GM12878 (cell line): ENCODE results near the gene SLC25A33. TPM values are rescaled to one million over a fixed set of nuclear protein-coding genes. Genes with fewer than 3 reads are reported as not detected.

Experiments used
- BMI1 ChIP-seq: fragments of 450-650 bp; IDR thresholded peaks from 2 replicates; pipeline ENCODE4 v1.6.1; 2016; ENCODE audit warnings: mild to moderate bottlenecking, moderate library complexity, borderline replicate concordance
- CBFB ChIP-seq: IDR thresholded peaks from 2 replicates; pipeline ENCODE4 v1.6.1; 2016; ENCODE audit warnings: antibody characterized with exemption, low read depth
- CBX5 ChIP-seq: sonication (generic); IDR thresholded peaks from 2 replicates; pipeline ENCODE4 v1.6.1; 2016; ENCODE audit warnings: low read depth, moderate library complexity, mild to moderate bottlenecking, inconsistent platforms
- CEBPB ChIP-seq, 2 experiments: fragments of 150-350 bp in 1 of 2; IDR thresholded peaks; 2 replicates each; pipeline ENCODE4 v1.6.1; 2012 to 2014; ENCODE audit warnings: low read depth in 2 of 2, low read length in 2 of 2, borderline replicate concordance in 1 of 2, inconsistent platforms in 1 of 2
- CREB1 ChIP-seq: IDR thresholded peaks from 2 replicates; pipeline ENCODE4 v1.6.1; 2012; ENCODE audit warnings: low read depth, mild to moderate bottlenecking, inconsistent platforms
- GATAD2B ChIP-seq: fragments of 450-650 bp; conservative IDR thresholded peaks from 2 replicates; pipeline ENCODE4 v1.6.1; 2017; ENCODE audit warnings: low read depth, mild to moderate bottlenecking, moderate library complexity
- KDM1A ChIP-seq: fragments of 200-600 bp; sonication (generic); IDR thresholded peaks from 2 replicates; pipeline ENCODE4 v1.6.1; 2016; ENCODE audit warnings: borderline replicate concordance
- LARP7 ChIP-seq: fragments of 450-650 bp; IDR thresholded peaks from 2 replicates; pipeline ENCODE4 v1.6.1; 2017; ENCODE audit warnings: mild to moderate bottlenecking
- MEF2B ChIP-seq: fragments of 450-650 bp; IDR thresholded peaks from 2 replicates; pipeline ENCODE4 v1.6.1; 2018; ENCODE audit warnings: mild to moderate bottlenecking, moderate library complexity; ENCODE audit not compliant: partially characterized antibody, poor library complexity, severe bottlenecking
- MXI1 ChIP-seq: fragments of 150-350 bp; IDR thresholded peaks from 2 replicates; pipeline ENCODE4 v1.6.1; 2011; ENCODE audit warnings: low read depth, mild to moderate bottlenecking, inconsistent platforms, low read length, improper control_type of control experiment
- NFXL1 ChIP-seq: fragments of 450-650 bp; IDR thresholded peaks from 2 replicates; pipeline ENCODE4 v1.6.1; 2017; ENCODE audit warnings: antibody characterized with exemption, mild to moderate bottlenecking, borderline replicate concordance
- NR2C1 ChIP-seq: fragments of 450-650 bp; IDR thresholded peaks from 2 replicates; pipeline ENCODE4 v1.6.1; 2017; ENCODE audit warnings: antibody characterized with exemption, mild to moderate bottlenecking, moderate library complexity
- PBX3 ChIP-seq: IDR thresholded peaks from 2 replicates; pipeline ENCODE4 v1.6.1; 2011; ENCODE audit warnings: mild to moderate bottlenecking, low read depth, low read length, moderate library complexity; ENCODE audit not compliant: insufficient replicate concordance
- REST ChIP-seq: IDR thresholded peaks from 2 replicates; pipeline ENCODE4 v1.6.1; 2012; ENCODE audit warnings: mild to moderate bottlenecking, low read depth, low read length
- RUNX3 ChIP-seq: IDR thresholded peaks from 2 replicates; pipeline ENCODE4 v1.6.1; 2012; ENCODE audit warnings: low read length, inconsistent platforms
- SIX5 ChIP-seq: IDR thresholded peaks from 2 replicates; pipeline ENCODE4 v1.6.1; 2011; ENCODE audit warnings: mild to moderate bottlenecking, low read depth, low read length, moderate library complexity; ENCODE audit not compliant: severe bottlenecking
- SMAD1 ChIP-seq: fragments of 450-650 bp; IDR thresholded peaks from 2 replicates; pipeline ENCODE4 v1.6.1; 2018; ENCODE audit warnings: mild to moderate bottlenecking, low read depth; ENCODE audit not compliant: partially characterized antibody
- SMARCA5 ChIP-seq: fragments of 450-650 bp; IDR thresholded peaks from 2 replicates; pipeline ENCODE4 v1.6.1; 2017; ENCODE audit warnings: mild to moderate bottlenecking
- TAF1 ChIP-seq: IDR thresholded peaks from 2 replicates; pipeline ENCODE4 v1.6.1; 2011; ENCODE audit warnings: mild to moderate bottlenecking, low read depth, low read length, borderline replicate concordance
- USF1 ChIP-seq: IDR thresholded peaks from 2 replicates; pipeline ENCODE4 v1.6.1; 2011; ENCODE audit warnings: borderline replicate concordance, low read depth, mild to moderate bottlenecking, moderate library complexity, mixed read lengths, low read length; ENCODE audit not compliant: insufficient read depth; ENCODE audit errors: extremely low read length
- ZNF384 ChIP-seq: IDR thresholded peaks from 2 replicates; pipeline ENCODE4 v1.6.1; 2012; ENCODE audit warnings: low read depth, mild to moderate bottlenecking, low read length, improper control_type of control experiment, borderline replicate concordance
- ZSCAN29 ChIP-seq: fragments of 450-650 bp; IDR thresholded peaks from 2 replicates; pipeline ENCODE4 v1.6.1; 2017; ENCODE audit warnings: mild to moderate bottlenecking, moderate library complexity
- polyA plus RNA-seq, 11 experiments: library from polyadenylated mRNA; depleted of rRNA in 4 of 11; unstranded in 6 of 11; stranded (reverse) in 5 of 11; fragments of >200 nt; fragmentation: Nextera tagmentation in 4 of 11; fragmentation: Illumina TruSeq in 1 of 11; extraction: Ambion mirVana in 4 of 11; extraction: Trizol in 1 of 11; gene quantifications; 1 replicate in 1 of 11; 2 replicates in 10 of 11; pipeline versions ENCODE4 v1.2.1 to v1.2.3, GENCODE V29; 2011 to 2016; ENCODE audit warnings: inconsistent platforms in 2 of 11, missing spikeins in 2 of 11, low read depth in 1 of 11
- total RNA-seq, 4 experiments: library from RNA; depleted of rRNA in 3 of 4; stranded (reverse); fragments of >200 nt in 3 of 4; fragmentation: Illumina TruSeq in 1 of 4; extraction: Trizol in 1 of 4; gene quantifications; 2 replicates each; pipeline versions ENCODE4 v1.2.1 to v1.2.3, GENCODE V29; 2013 to 2021
- TF ChIP-seq, protein P1 (sequence below): IDR thresholded peaks from 2 replicates; pipeline ENCODE4 v1.6.1; 2012; ENCODE audit warnings: low read depth, low read length, improper control_type of control experiment
- TF ChIP-seq, protein P2 (sequence below): fragments of 450-650 bp; IDR thresholded peaks from 2 replicates; pipeline ENCODE4 v1.6.1; 2017; ENCODE audit warnings: low read depth, mild to moderate bottlenecking, moderate library complexity

Gene SLC25A33
- total and polyA plus RNA-seq, 10 of the 15 experiments (the other 5 are each of a cell fraction or from before 2014, with no cell fraction given), result 1.7 to 11.2 (median 8.4) TPM

DNA sequence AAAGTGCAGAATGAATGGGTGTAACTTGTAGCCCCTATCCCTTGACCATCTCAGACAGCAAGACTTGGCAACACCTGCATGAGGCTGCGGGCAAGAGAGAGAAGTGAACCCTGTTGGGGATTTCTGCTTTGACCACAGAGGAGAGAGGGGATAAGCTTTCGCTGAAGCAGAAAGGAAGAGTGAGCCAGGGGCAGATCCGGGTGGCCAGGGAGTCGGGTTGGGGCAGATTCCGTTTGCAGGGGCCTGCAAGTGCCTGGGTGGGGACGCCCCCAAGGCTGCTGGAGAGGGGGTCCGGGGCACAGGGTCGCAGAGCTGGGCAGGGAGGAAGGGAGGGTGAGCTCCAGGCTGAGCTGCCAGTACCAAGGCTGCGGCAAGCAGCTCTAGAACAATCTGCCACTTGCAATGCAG, 86.9 kb downstream of the SLC25A33 start (continued):
- TF ChIP-seq ZNF384 (no peak), MEF2B (peak; percentile 43), USF1 (no peak), CREB1 (no peak), CBX5 (no peak), PBX3 (no peak), CEBPB (IDR thresholded peaks at IDR 0.05; ENCODE audit: borderline replicate concordance in 1 of 2, low read depth in 2 of 2, low read length in 2 of 2) (no peak), GATAD2B (peak; percentile 53; the same call in 1 of the 2 replicates), CBFB (peak; percentile 93), TAF1 (peak; percentile 26; the same call in 1 of the 2 replicates), SMAD1 (peak; percentile 36), NFXL1 (no peak), BMI1 (0 out of 2 replicates have a peak, but pooled peaks have one; percentile 9), MXI1 (peak; percentile 27; the same call in 1 of the 2 replicates), NR2C1 (no peak), REST (no peak), LARP7 (peak; percentile 69), RUNX3 (no peak), KDM1A (no peak), SIX5 (no peak), SMARCA5 (no peak), ZSCAN29 (no peak)
- TF ChIP-seq, protein P1, sequence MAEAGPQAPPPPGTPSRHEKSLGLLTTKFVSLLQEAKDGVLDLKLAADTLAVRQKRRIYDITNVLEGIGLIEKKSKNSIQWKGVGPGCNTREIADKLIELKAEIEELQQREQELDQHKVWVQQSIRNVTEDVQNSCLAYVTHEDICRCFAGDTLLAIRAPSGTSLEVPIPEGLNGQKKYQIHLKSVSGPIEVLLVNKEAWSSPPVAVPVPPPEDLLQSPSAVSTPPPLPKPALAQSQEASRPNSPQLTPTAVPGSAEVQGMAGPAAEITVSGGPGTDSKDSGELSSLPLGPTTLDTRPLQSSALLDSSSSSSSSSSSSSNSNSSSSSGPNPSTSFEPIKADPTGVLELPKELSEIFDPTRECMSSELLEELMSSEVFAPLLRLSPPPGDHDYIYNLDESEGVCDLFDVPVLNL, result no peak
- TF ChIP-seq, protein P2, sequence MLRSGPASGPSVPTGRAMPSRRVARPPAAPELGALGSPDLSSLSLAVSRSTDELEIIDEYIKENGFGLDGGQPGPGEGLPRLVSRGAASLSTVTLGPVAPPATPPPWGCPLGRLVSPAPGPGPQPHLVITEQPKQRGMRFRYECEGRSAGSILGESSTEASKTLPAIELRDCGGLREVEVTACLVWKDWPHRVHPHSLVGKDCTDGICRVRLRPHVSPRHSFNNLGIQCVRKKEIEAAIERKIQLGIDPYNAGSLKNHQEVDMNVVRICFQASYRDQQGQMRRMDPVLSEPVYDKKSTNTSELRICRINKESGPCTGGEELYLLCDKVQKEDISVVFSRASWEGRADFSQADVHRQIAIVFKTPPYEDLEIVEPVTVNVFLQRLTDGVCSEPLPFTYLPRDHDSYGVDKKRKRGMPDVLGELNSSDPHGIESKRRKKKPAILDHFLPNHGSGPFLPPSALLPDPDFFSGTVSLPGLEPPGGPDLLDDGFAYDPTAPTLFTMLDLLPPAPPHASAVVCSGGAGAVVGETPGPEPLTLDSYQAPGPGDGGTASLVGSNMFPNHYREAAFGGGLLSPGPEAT, result peak; percentile 95
